HepG2 (cell line): ENCODE measurements around the gene CCDC142. TPM values are rescaled to one million over a fixed set of nuclear protein-coding genes. Genes with fewer than 3 reads are reported as not detected.

Source experiments
- BRD4 ChIP-seq: sonication (generic); formaldehyde crosslinking; IDR thresholded peaks from 2 replicates; pipeline ENCODE4 v1.4.0; 2020; ENCODE audit warnings: missing genetic modification reagents
- CHD2 ChIP-seq: IDR thresholded peaks from 2 replicates; pipeline ENCODE4 v1.6.1; 2011; ENCODE audit warnings: low read depth, low read length, improper control_type of control experiment
- DMAP1 ChIP-seq: IDR thresholded peaks from 2 replicates; pipeline ENCODE4 v1.6.1; 2016
- EZH2 ChIP-seq: conservative IDR thresholded peaks from 2 replicates; pipeline ENCODE4 v1.6.1; 2012; ENCODE audit warnings: mild to moderate bottlenecking, low read depth, low read length, moderate library complexity
- FOXP1 ChIP-seq, 2 experiments: fragments of 450-650 bp in 1 of 2; IDR thresholded peaks; 2 replicates each; pipeline ENCODE4 v1.6.1; 2017 to 2018; ENCODE audit warnings: antibody characterized with exemption in 1 of 2
- JARID2 ChIP-seq: sonication (generic); formaldehyde crosslinking; IDR thresholded peaks from 2 replicates; pipeline ENCODE4 v1.8.1; 2023; ENCODE audit warnings: missing genetic modification reagents, inconsistent platforms; ENCODE audit not compliant: insufficient replicate concordance
- MAF1 ChIP-seq: sonication (generic); formaldehyde crosslinking; IDR thresholded peaks from 2 replicates; pipeline ENCODE4 v1.5.0; 2020; ENCODE audit warnings: missing genetic modification reagents, borderline replicate concordance
- MAFK ChIP-seq, 2 experiments: IDR thresholded peaks in 1 of 2; conservative IDR thresholded peaks in 1 of 2; 2 replicates each; pipeline ENCODE4 v1.6.1; 2011; ENCODE audit warnings: improper control_type of control experiment in 2 of 2, low read length in 2 of 2
- NCOA2 ChIP-seq: sonication (generic); formaldehyde crosslinking; IDR thresholded peaks from 2 replicates; pipeline ENCODE4 v1.8.0; 2022; ENCODE audit warnings: inconsistent platforms
- NFRKB ChIP-seq: fragments of 450-650 bp; IDR thresholded peaks from 2 replicates; pipeline ENCODE4 v1.6.1; 2017
- ONECUT2 ChIP-seq: sonication (generic); formaldehyde crosslinking; IDR thresholded peaks from 2 replicates; pipeline ENCODE4 v1.4.0; 2020; ENCODE audit warnings: missing genetic modification reagents
- PBX3 ChIP-seq: sonication (generic); formaldehyde crosslinking; IDR thresholded peaks from 2 replicates; pipeline ENCODE4 v1.8.1; 2023; ENCODE audit warnings: missing genetic modification reagents, inconsistent platforms, borderline replicate concordance
- RARG ChIP-seq: sonication (generic); formaldehyde crosslinking; IDR thresholded peaks from 2 replicates; pipeline ENCODE4 v1.4.0; 2020; ENCODE audit warnings: low read depth, mild to moderate bottlenecking, missing genetic modification reagents
- SNRNP70 ChIP-seq: fragments of 200-400 bp; formaldehyde crosslinking; IDR thresholded peaks from 2 replicates; pipeline ENCODE4 v1.6.1; 2017; ENCODE audit warnings: mild to moderate bottlenecking, low read depth, low read length, moderate library complexity
- SOX6 ChIP-seq, 2 experiments: fragments of 450-650 bp in 1 of 2; sonication (generic) in 1 of 2; formaldehyde crosslinking in 1 of 2; IDR thresholded peaks; 2 replicates each; pipeline versions ENCODE4 v1.4.0 to v1.6.1; 2017 to 2020; ENCODE audit warnings: antibody characterized with exemption in 1 of 2, mild to moderate bottlenecking in 1 of 2, missing genetic modification reagents in 1 of 2
- SRY ChIP-seq: sonication (generic); formaldehyde crosslinking; IDR thresholded peaks from 2 replicates; pipeline ENCODE4 v1.8.0; 2022; ENCODE audit warnings: mild to moderate bottlenecking, missing genetic modification reagents
- STAT5B ChIP-seq: sonication (generic); formaldehyde crosslinking; IDR thresholded peaks from 2 replicates; pipeline ENCODE4 v1.4.0; 2020; ENCODE audit warnings: missing genetic modification reagents
- STAT6 ChIP-seq: sonication (generic); formaldehyde crosslinking; IDR thresholded peaks from 2 replicates; pipeline ENCODE4 v1.4.0; 2020; ENCODE audit warnings: missing genetic modification reagents, mild to moderate bottlenecking, borderline replicate concordance
- TRIM22 ChIP-seq: fragments of 450-650 bp; IDR thresholded peaks from 2 replicates; pipeline ENCODE4 v1.6.1; 2017
- XRCC5 ChIP-seq: fragments of 200-400 bp; formaldehyde crosslinking; optimal IDR thresholded peaks from 2 replicates; pipeline ENCODE3; 2017; ENCODE audit warnings: mild to moderate bottlenecking, low read length
- ZBTB25 ChIP-seq: IDR thresholded peaks from 2 replicates; pipeline ENCODE4 v1.6.1; 2018; ENCODE audit warnings: missing genetic modification reagents
- ZFP41 ChIP-seq: sonication (generic); formaldehyde crosslinking; IDR thresholded peaks from 2 replicates; pipeline ENCODE4 v1.4.0; 2020; ENCODE audit warnings: mild to moderate bottlenecking, missing genetic modification reagents, borderline replicate concordance
- ZMYM3 ChIP-seq: sonication (generic); formaldehyde crosslinking; IDR thresholded peaks from 2 replicates; pipeline ENCODE4 v1.5.1; 2020; ENCODE audit warnings: mild to moderate bottlenecking, missing genetic modification reagents
- ZSCAN29 ChIP-seq: sonication (generic); formaldehyde crosslinking; conservative IDR thresholded peaks from 2 replicates; pipeline ENCODE4 v1.4.0; 2020; ENCODE audit warnings: mild to moderate bottlenecking, missing genetic modification reagents
- polyA plus RNA-seq, 8 experiments: library from polyadenylated mRNA; depleted of rRNA in 3 of 8; stranded (reverse) in 7 of 8; unstranded in 1 of 8; fragments of >200 nt; fragmentation: Illumina TruSeq in 4 of 8; extraction: Trizol in 4 of 8; gene quantifications; 2 replicates each; pipeline versions ENCODE4 v1.2.1 to v1.2.3, GENCODE V29; 2011 to 2016; ENCODE audit warnings: low read depth in 4 of 8, missing spikeins in 1 of 8, mixed read lengths in 1 of 8; ENCODE audit not compliant: insufficient read depth in 1 of 8
- total RNA-seq, 5 experiments: library from RNA; depleted of rRNA; stranded (reverse); fragments of >200 nt; fragmentation: Illumina TruSeq; extraction: Trizol; gene quantifications; 2 replicates each; pipeline ENCODE4 v1.2.3, GENCODE V29; 2016; ENCODE audit warnings: low read depth in 1 of 5

CCDC142 gene
- total and polyA plus RNA-seq, 2 of the 13 experiments (the other 11 are each of a cell fraction or from before 2014, with no cell fraction given), result 14.7 to 30.4 TPM

- TF ChIP-seq BRD4 (CRISPR knock-in tag) (0 out of 2 replicates have a peak, but pooled peaks have one; percentile 41), NFRKB (no peak), PBX3 (CRISPR knock-in tag) (no peak), FOXP1 (IDR thresholded peaks at IDR 0.05) (no peak), FOXP1 (CRISPR knock-in tag; IDR thresholded peaks at IDR 0.05) (0 out of 2 replicates have a peak, but pooled peaks have one; percentile 13), STAT6 (CRISPR knock-in tag) (no peak), SOX6 (IDR thresholded peaks at IDR 0.05) (no peak), SOX6 (CRISPR knock-in tag; IDR thresholded peaks at IDR 0.05) (peak; percentile 21; the same call in 1 of the 2 replicates), ZSCAN29 (no peak), ZBTB25 (no peak; the same call in 1 of the 2 replicates), ZMYM3 (no peak), DMAP1 (CRISPR knock-in tag) (peak; percentile 82), NCOA2 (0 out of 2 replicates have a peak, but pooled peaks have one; percentile 40), ONECUT2 (CRISPR knock-in tag) (no peak), ZFP41 (CRISPR knock-in tag) (no peak), SRY (CRISPR knock-in tag) (no peak), RARG (CRISPR knock-in tag) (no peak), CHD2 (no peak), TRIM22 (no peak), MAFK (conservative IDR thresholded peaks at IDR 0.05 in 1 of 2, IDR thresholded peaks at IDR 0.05 in 1 of 2; ENCODE audit: low read length in 2 of 2) (0 out of 4 replicates have a peak, but pooled peaks of 1 of the 2 experiments have one; percentile 0), JARID2 (no peak), MAF1 (CRISPR knock-in tag) (no peak), EZH2 (no peak), STAT5B (peak; percentile 22; the same call in 1 of the 2 replicates), SNRNP70 (no peak), XRCC5 (peak; percentile 63)
Observed at GRCh38 chr2:74525717-74526648, 43.2 kb upstream of the CCDC142 start, which contains the start of gene DQX1 (continued).
